ENCODE measurements around the gene DDIT4.

- TF ChIP-seq POLR2AphosphoS5 (IDR thresholded peaks at IDR 0.05; ENCODE audit: low read depth, low read length) (no peak), SIN3A (IDR thresholded peaks at IDR 0.05; ENCODE audit: borderline replicate concordance, insufficient read depth, low read length) (no peak)
- TF ChIP-seq, protein P1, sequence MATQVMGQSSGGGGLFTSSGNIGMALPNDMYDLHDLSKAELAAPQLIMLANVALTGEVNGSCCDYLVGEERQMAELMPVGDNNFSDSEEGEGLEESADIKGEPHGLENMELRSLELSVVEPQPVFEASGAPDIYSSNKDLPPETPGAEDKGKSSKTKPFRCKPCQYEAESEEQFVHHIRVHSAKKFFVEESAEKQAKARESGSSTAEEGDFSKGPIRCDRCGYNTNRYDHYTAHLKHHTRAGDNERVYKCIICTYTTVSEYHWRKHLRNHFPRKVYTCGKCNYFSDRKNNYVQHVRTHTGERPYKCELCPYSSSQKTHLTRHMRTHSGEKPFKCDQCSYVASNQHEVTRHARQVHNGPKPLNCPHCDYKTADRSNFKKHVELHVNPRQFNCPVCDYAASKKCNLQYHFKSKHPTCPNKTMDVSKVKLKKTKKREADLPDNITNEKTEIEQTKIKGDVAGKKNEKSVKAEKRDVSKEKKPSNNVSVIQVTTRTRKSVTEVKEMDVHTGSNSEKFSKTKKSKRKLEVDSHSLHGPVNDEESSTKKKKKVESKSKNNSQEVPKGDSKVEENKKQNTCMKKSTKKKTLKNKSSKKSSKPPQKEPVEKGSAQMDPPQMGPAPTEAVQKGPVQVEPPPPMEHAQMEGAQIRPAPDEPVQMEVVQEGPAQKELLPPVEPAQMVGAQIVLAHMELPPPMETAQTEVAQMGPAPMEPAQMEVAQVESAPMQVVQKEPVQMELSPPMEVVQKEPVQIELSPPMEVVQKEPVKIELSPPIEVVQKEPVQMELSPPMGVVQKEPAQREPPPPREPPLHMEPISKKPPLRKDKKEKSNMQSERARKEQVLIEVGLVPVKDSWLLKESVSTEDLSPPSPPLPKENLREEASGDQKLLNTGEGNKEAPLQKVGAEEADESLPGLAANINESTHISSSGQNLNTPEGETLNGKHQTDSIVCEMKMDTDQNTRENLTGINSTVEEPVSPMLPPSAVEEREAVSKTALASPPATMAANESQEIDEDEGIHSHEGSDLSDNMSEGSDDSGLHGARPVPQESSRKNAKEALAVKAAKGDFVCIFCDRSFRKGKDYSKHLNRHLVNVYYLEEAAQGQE (IDR thresholded peaks at IDR 0.05; ENCODE audit: insufficient read depth in 1 of 2, low read depth in 2 of 2, low read length in 2 of 2): no peak
These were observed 42.6 kb downstream of the DDIT4 start for GRCh38 chr10:72316386-72316700.

All from PFSK-1 (cell line).